NCI-H1105 treated with DMSO at 0.1 percent for 48 hours (cell line): ENCODE results near the gene ABHD12.
"Not testable (repeated sequence)": the region's sequence is repeated elsewhere in the genome, so short reads cannot be mapped to it uniquely, and the experiment has no call there.

Experiments
- DNase-seq: peaks from one replicate; lab custom pipeline; 2025; lab: John Stamatoyannopoulos, UW

ABHD12 gene

DNA sequence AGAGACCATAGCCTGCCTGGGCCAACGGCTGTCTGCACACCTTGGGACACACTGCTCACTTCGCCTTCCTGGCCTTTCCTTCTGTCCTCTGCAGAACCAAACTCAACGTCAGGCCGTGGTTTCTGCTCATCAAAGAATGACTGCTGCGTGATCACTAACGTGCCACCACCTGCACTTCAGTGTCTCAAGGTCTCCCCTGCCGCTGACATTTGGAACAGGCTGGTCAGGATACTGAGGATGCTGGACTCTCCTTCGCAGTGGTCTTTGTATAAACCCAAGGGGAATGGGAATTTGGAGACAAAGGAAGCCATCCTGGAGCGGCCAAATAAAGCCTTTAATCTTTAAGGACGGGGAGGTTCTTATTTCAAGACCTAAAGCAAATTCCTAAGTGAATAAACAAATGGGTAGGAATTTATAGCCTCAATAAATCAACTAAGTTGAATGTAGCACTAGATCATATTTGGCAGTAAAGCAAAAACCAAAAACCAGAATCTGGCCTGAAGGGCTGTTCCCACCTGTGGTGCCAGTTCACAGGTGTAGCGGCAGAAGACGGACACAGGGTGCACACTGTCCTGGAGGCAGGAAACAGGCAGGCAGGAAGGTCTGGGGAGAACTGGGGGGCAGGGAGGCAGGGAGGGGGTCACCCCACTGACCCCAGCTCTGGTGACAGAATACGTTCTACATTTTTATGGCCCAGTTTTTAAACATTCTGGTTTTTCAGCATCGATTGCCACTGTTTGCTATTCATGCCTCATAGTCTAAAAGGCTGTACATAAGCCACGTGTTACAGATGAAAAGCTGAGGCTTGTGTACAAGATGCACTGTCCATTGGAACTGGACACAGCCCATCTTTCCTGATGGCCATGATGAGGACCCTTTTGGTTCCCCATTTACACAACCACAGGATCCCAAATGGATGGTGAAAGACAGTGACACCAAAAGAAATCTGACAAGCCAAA lies 36.6 kb downstream of the ABHD12 start:
- DNase-seq, result no peak

DNA sequence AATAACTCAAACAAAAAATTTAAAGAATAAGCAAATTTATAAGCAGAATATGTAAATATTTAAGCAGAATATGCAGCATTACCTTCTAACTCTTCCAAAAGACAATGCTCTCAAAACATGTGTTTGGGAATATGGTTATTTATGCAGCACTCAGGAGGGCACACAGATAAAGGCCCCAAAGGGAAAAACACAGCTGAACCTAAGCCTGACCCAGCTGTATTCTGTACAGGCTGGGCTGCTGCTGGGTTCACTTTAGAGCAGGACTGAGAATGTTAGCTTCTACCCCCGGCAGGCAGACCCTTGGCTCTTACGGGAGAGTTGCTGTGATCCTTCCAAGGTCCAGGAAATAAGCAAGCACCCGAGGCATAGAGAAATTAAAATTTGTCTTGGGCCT lies 37.3 kb downstream of the ABHD12 start:
- DNase-seq, result no peak

GRCh38 chr20:25352746-25353145 lies 37.9 kb downstream of the ABHD12 start:
- no peak for DNase-seq

- DNase-seq, result no peak
Observed at GRCh38 chr20:25351024-25351360, 39.6 kb downstream of the ABHD12 start.

DNA sequence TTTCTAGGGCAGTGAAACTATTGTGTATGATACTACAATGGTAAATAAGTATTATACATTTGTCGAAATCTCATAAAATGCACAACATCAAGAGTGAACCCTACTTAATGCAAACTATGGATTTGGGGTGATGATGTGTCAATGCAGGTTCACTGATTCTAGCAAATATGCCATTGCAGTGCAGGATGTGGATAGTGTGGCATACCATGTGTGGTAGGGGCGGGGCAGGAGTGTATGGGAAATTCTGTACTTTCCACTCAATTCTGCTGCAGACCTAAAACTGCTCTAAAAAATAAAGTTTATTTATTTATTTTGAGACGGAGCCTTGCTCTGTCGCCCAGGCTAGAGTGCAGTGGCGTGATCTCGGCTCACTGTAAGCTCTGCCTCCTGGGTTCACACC lies 44.3 kb downstream of the ABHD12 start:
- no peak for DNase-seq

DNA sequence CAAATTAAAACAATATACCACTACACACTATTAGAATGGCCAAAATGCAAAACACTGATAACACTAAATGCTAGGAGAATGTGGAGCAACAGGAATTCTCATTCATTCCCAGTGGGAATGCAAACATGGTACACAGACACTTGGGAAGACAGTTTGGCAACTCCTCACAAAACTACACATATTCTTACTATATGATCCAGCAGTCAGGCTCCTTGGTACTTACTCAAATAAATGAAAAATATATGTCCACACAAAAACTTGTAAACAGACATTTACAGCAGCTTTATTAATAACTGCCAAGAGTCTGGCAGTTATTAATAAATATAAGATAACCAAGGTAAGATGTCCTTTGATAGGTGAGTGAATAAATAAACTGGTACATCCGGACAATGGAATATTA lies 44.9 kb downstream of the ABHD12 start:
- no peak for DNase-seq

DNA sequence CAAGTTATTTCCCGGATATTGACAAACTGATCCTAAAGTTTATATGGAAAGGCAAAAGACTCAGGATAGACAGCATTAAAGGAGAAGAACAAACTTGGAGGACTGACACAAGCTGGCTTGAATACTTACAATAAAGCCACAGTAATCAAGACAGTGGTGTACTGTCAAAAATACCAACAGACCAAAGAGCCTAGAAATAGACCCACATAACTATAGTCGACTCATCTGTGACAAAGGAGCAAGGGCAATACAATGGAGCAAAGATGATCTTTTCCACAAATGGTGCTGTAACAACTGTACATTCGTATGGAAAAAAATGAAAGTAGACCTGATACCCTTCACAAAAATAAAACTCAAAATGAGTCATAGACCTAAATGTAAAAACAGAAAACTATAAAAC lies 46.0 kb downstream of the ABHD12 start:
- no peak for DNase-seq

DNA sequence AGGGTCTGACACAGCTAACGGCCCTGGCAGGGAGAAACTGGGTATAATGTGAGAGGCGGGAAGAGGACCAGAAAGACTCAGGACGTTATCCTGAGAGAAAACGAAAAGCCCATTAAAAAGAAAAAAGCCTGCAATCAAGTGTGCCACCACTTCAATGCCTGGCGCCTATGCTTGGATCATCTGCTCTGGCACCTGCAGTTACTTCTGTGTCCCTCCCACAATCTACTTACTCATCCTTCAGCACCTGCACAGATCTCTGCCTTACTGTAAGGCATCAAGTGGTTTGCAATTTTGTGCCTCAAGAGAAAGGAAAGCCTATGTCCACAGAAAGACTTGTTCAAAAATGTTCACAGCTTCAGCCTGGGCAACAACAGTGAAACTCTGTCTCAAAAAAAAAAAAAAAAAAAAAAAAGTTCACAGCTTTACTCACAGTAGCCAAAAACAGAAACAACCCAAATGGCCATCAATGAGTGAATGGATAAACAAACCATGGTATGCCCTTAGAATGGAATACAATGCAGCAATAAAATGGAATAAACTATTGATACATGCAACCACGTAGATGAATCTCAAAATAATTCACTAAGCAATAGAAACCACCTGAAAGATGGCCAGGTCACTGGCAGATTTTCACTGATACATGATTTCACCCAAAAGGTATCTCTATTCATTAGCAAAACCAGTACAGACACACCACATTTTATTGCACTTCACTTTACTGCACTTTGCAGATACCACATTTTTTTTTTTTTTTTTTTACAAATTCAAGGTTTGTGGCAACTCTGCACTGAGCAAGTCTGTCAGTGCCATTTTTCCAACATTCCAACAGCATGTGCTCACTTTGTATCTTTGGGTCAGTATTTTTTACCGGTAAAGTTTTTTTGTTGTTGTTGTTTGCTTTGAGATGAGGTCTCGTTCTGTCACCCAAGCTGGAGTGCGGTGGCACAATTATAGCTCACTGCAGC lies 48.6 kb downstream of the ABHD12 start:
- DNase-seq, result peak; percentile 96

DNA sequence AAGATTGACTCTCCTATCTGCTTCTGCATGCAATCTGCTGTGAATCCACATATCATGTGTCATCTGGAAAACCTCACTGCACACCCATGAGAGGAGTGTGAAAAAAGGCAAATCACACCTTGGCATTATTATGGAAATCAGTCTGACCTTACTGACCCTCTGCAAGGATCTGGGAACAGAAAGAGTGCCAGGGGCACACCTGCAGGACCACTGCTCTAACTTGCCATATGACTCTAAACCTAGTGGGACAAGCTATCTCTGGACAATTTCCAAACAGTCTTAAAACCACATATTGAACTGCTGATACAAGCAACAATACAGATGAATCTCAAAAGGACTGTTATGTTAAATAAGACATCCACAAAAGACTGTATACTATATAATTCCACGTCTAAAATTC lies 50.3 kb downstream of the ABHD12 start:
- DNase-seq, result peak; percentile 59

DNA sequence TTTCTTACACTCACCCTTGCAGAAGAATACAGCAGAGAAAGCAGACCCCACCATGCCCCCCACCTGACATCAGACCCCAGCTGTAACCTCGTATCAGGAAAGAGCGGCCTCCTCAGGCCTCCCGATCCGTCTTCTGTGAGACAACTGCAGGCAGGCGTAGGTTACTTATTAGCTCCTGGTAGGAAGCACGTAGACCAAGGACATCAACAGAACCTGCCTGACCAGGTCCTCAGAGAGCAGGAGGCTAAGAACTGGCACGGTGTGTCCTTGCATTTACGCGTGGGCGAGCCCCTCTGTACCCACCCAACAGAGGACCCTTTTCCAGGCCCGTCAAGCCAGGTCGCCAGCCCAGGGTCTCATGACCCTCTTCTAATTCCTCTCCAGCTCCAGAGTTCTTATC lies 51.0 kb downstream of the ABHD12 start:
- DNase-seq, result no peak

- no peak for DNase-seq
Observed at GRCh38 chr20:25338112-25339023, 52.3 kb downstream of the ABHD12 start.

DNA sequence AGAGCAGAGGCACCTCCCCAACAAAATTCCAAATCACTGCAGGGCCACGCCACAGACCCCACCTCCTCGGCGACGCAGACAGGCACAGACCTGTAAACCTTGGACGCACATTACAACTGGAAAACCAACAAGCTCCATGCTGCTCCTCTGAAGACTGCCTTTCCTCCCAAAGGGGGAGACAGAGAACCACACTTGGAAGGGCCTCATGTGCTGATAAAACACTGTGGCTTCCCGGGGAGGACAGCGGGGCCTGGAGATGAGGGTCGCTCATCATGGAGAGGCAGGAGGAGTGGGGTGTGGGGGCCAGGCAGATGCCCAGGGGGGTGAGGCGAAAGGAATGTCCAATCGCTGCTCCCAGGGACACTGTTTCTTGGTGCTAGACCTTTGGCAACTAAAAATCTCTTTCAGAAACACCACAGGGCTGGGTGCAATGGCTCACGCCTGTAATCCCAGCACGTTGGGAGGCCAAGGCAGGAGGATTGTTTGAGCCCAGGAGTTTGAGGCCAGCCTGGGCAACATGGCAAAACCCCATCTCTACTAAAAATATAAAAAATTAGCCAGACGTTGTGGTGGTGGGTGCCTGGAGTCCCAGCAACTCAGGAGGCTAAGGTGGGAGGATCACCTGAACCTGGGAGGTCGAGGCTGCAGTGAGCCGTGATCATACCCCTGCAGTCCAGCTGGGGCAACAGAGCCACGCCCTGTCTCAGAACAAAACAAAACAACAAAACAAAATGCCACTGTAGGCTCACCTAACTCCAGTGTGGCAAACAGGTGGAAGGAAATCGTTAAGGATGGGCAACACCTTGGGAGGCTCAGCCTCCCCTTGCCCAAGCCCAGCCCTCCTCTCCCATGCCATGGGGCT lies 53.8 kb downstream of the ABHD12 start:
- no peak for DNase-seq

GRCh38 chr20:25334972-25335371 lies 55.7 kb downstream of the ABHD12 start:
- not testable (repeated sequence) for DNase-seq

DNA sequence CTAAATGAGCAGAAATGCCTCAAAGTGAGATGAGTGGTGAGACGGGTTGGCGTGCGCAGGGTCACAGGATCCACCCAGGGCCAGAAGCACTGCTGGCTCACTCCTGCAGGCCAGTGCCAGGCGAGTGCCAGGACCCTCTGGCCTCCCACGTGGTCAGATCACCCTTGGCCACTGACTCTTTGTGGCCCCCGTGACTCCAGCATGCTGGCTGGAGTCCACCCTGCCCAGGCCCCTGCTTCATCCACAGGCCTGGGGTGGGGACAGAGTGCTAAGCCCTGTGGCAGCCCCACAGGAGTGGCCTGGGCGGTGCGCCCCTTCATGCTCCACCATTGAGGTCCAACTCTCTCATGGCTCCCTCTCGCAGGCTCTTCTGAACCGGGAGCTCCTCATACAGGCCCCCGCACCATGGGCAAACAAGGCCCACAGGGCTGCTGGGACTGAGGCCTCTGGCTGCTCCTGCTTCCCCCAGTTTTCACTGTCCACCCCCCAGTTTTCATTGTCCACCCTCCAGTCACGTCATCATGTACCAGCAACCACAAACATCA lies 61.6 kb downstream of the ABHD12 start:
- DNase-seq, result no peak

DNA sequence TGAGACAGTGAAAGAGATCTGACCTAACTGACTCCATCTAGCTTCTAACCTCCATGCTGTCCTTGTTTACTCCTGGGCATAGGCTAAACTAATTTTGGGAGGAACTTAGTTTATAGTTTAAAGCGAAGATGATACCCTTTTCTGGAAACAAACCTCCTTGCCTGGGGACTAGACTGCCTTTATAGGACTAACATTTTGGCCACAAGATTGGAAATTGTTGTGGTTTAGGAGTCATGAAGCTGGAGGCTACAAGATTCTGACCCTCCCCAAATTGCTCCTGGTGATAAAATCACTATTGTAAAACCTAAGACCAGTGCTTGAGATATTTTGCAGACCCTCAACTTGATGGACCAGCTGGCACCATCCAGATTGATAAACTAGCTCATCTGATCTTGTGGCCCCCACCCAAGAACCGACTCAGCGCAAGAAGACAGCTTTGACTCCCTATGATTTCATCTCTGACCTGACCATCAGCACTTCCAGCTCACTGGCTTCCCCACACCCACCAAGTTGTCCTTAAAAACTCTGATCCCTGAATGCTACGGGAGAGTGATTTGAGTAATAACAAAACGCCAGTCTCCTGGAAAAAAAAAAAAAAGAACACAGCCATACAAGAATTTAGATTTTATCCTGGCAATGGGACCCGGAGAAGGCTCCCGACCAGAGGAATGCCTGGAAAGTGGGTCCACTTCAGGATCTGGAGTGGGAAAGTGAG lies 63.0 kb downstream of the ABHD12 start:
- DNase-seq, result no peak

DNA sequence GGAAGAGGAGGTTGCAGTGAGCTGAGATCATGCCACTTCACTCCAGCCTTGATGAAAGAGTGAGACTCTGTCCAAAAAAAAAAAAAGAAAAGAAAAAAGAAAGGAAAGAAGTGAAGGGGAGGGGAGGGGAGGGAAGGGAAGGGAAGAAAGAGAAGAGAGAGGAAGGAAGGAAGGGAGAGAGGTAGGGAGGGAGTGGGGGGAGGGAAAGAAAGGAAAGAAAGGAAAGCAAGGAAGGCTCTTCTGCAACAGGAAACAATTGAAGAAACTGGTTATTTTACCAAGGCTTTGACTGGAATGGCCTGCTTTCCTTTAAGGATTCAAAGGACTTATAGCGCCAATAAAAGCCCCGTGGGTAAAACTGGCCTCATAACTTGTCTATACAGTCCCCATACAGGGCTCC lies 64.6 kb downstream of the ABHD12 start:
- DNase-seq, result no peak

DNA sequence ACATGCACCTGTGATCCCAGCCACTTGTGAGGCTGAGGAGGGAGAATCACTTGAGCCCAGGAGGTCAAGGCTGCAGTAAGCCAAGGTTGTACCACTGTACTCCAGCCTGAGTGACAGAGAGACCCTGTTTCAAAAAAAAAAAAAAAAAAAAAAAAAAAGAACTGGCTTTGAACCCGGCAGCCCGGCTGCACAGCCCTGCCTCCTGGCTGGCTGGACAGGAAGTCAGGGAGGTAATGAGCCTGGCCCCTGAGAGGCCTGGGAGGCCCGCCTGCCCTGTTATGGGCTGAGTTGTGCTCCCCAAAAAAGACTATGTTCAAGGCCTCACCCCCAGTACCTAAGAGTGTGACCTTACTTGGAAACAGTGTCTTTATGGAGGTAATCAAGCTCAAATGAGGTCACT lies 65.6 kb downstream of the ABHD12 start:
- DNase-seq, result no peak

DNA sequence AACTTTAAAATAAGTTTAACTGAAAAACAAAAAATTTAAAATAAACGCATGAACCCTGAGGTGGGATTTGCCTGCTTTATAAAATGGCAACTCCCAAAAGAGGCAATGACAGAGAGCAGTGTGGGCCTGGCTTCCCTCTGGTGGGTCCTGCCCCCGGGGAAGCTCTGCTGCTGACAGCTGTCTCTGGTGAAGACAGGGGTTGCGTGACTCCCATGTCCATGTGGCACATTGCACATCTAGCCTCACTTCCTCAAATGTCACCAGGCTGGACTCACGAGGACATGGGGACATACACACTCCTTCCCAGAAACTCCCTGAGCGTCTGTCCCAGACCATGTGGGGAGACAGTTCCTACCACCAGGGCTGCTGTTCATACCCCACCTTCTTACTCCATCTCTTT lies 66.2 kb downstream of the ABHD12 start:
- no peak for DNase-seq

GRCh38 chr20:25323496-25324246 lies 67.0 kb downstream of the ABHD12 start:
- DNase-seq, result no peak
